C4-2B (cell line): ENCODE results near the gene CEP68.

Experiments
- ZFX ChIP-seq: fragments of 450-650 bp; IDR thresholded peaks from 2 replicates; pipeline ENCODE4 v1.6.1; 2017
- TF ChIP-seq, protein P1 (sequence below): fragments of 450-650 bp; conservative IDR thresholded peaks from 2 replicates; pipeline ENCODE4 v1.5.1; 2017; ENCODE audit warnings: mild to moderate bottlenecking

DNA sequence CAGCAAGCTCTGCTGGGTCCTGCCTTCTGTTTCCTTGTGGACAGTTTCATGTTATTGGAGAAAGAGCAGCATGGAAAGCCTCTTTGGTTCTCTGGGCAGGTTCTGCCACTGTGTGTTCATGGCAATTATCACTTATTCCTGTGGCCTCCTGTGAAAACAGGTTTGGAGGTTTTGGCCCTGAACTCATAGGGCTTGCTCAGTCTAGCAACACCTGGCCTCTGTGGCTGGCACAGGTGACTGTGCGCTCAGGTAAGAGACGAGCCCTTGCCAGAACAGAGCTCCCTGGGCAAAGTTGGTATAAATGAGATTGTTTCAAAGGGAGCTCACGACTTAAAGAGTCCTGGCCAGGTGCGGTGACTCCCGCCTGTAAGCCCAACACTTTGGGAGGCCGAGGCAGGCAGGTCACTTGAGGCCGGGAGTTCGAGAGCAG, 5.7 kb downstream of the CEP68 start:
- TF ChIP-seq, protein P1, sequence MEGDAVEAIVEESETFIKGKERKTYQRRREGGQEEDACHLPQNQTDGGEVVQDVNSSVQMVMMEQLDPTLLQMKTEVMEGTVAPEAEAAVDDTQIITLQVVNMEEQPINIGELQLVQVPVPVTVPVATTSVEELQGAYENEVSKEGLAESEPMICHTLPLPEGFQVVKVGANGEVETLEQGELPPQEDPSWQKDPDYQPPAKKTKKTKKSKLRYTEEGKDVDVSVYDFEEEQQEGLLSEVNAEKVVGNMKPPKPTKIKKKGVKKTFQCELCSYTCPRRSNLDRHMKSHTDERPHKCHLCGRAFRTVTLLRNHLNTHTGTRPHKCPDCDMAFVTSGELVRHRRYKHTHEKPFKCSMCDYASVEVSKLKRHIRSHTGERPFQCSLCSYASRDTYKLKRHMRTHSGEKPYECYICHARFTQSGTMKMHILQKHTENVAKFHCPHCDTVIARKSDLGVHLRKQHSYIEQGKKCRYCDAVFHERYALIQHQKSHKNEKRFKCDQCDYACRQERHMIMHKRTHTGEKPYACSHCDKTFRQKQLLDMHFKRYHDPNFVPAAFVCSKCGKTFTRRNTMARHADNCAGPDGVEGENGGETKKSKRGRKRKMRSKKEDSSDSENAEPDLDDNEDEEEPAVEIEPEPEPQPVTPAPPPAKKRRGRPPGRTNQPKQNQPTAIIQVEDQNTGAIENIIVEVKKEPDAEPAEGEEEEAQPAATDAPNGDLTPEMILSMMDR: no peak
- TF ChIP-seq ZFX: no peak
